CD14-positive monocyte (primary cell): ENCODE results near the gene GREB1L. TPM values are rescaled to one million over a fixed set of nuclear protein-coding genes. Genes with fewer than 3 reads are reported as not detected.

Experiments
- DNase-seq, 3 donors: peaks; one replicate each; pipeline ENCODE4 v3.0.0-alpha.2; 2011 to 2022
- H2AFZ ChIP-seq: 2 replicates; pipeline ENCODE4 v1.6.0; 2012; ENCODE audit warnings: mild to moderate bottlenecking, low read depth, low read length, inconsistent platforms; ENCODE audit not compliant: insufficient read depth, poor library complexity, severe bottlenecking
- H3K27ac ChIP-seq, 2 donors: 1 replicate in 1 of 2; 2 replicates in 1 of 2; pipeline ENCODE4 v1.5.1; 2012 to 2013; ENCODE audit warnings: low read length in 2 of 2, control low read depth in 1 of 2, inconsistent platforms in 1 of 2, low read depth in 1 of 2, mild to moderate bottlenecking in 1 of 2
- H3K27me3 ChIP-seq, 2 donors: one replicate each; pipeline versions ENCODE4 v1.6.0 to v1.6.1; 2011 to 2013; ENCODE audit warnings: low read length in 2 of 2; ENCODE audit not compliant: control insufficient read depth in 2 of 2, insufficient read depth in 2 of 2
- H3K36me3 ChIP-seq, 2 donors: replicated peaks in 1 of 2; 1 replicate in 1 of 2; 2 replicates in 1 of 2; pipeline versions ENCODE4 v1.5.1 to v1.6.1; 2012 to 2013; ENCODE audit warnings: low read length in 2 of 2, control low read depth in 1 of 2, inconsistent platforms in 1 of 2, mild to moderate bottlenecking in 1 of 2; ENCODE audit not compliant: insufficient read depth in 2 of 2, control insufficient read depth in 1 of 2
- H3K4me1 ChIP-seq, 2 donors: 1 replicate in 1 of 2; 2 replicates in 1 of 2; pipeline versions ENCODE4 v1.5.1 to v1.6.1; 2012 to 2013; ENCODE audit warnings: low read length in 2 of 2, control low read depth in 1 of 2, inconsistent platforms in 1 of 2, mild to moderate bottlenecking in 1 of 2, moderate library complexity in 1 of 2; ENCODE audit not compliant: insufficient read depth in 2 of 2, control insufficient read depth in 1 of 2
- H3K4me2 ChIP-seq: replicated peaks from 2 replicates; pipeline ENCODE3; 2012; ENCODE audit warnings: low read length, moderate library complexity, mild to moderate bottlenecking; ENCODE audit not compliant: poor library complexity, severe bottlenecking; ENCODE audit errors: extremely low read depth
- H3K4me3 ChIP-seq, 3 experiments: fragments of 200-600 bp in 1 of 3; sonication (generic) in 1 of 3; replicated peaks in 1 of 3; 1 replicate in 2 of 3; 2 replicates in 1 of 3; pipeline ENCODE4 v1.5.1; 2011 to 2013; ENCODE audit warnings: low read length in 3 of 3, mild to moderate bottlenecking in 3 of 3, control low read depth in 2 of 3, low read depth in 2 of 3, inconsistent platforms in 1 of 3, moderate library complexity in 1 of 3
- H3K79me2 ChIP-seq: 2 replicates; pipeline ENCODE4 v1.6.0; 2012; ENCODE audit warnings: mild to moderate bottlenecking, control low read depth, inconsistent platforms, low read length, moderate library complexity; ENCODE audit not compliant: insufficient read depth
- H3K9ac ChIP-seq: 2 replicates; pipeline ENCODE4 v1.6.0; 2017; ENCODE audit warnings: low read length, mild to moderate bottlenecking; ENCODE audit not compliant: insufficient read depth, poor library complexity, severe bottlenecking
- H3K9me3 ChIP-seq, 2 donors: replicated peaks in 1 of 2; 1 replicate in 1 of 2; 2 replicates in 1 of 2; pipeline versions ENCODE4 v1.5.1 to v1.6.1; 2012 to 2013; ENCODE audit warnings: low read length in 2 of 2, control low read depth in 1 of 2; ENCODE audit not compliant: control insufficient read depth in 1 of 2, insufficient read depth in 1 of 2
- H4K20me1 ChIP-seq: 2 replicates; pipeline ENCODE4 v1.6.0; 2012; ENCODE audit warnings: mild to moderate bottlenecking, low read length, control low read depth, moderate library complexity; ENCODE audit not compliant: insufficient read depth
- H3K27ac Mint-ChIP-seq, 7 donors: one replicate each; pipeline ENCODE4 v1.8.0; 2020; ENCODE audit warnings: mild to moderate bottlenecking in 7 of 7, mixed read lengths in 7 of 7, moderate library complexity in 6 of 7, inconsistent platforms in 2 of 7
- H3K27me3 Mint-ChIP-seq, 3 donors: one replicate each; pipeline ENCODE4 v1.8.0; 2021 to 2022; ENCODE audit warnings: low read depth in 3 of 3, mild to moderate bottlenecking in 3 of 3, mixed read lengths in 3 of 3, moderate library complexity in 3 of 3, inconsistent platforms in 1 of 3
- H3K36me3 Mint-ChIP-seq, 2 donors: one replicate each; pipeline ENCODE4 v1.8.0; 2020; ENCODE audit warnings: mixed read lengths in 2 of 2, inconsistent platforms in 1 of 2, mild to moderate bottlenecking in 1 of 2
- H3K4me1 Mint-ChIP-seq: one replicate; pipeline ENCODE4 v1.8.0; 2020; ENCODE audit warnings: mild to moderate bottlenecking, mixed read lengths
- H3K4me3 Mint-ChIP-seq, 2 donors: one replicate each; pipeline ENCODE4 v1.8.0; 2020; ENCODE audit warnings: mild to moderate bottlenecking in 2 of 2, mixed read lengths in 2 of 2, moderate library complexity in 1 of 2
- H3K9me3 Mint-ChIP-seq, 7 donors: one replicate each; pipeline ENCODE4 v1.8.0; 2020 to 2022; ENCODE audit warnings: mixed read lengths in 7 of 7, mild to moderate bottlenecking in 6 of 7, moderate library complexity in 6 of 7, inconsistent platforms in 2 of 7
- CTCF ChIP-seq: fragments of 200-600 bp; IDR thresholded peaks from one replicate; pipeline ENCODE4 v1.8.0; 2022; ENCODE audit warnings: antibody characterized with exemption, mild to moderate bottlenecking
- WGBS: methylation state at CpG from one replicate; pipeline ENCODE4 v1.1.5; 2013; ENCODE audit warnings: missing lambda C conversion rate; ENCODE audit not compliant: insufficient coverage; 5-methylcytosine and 5-hydroxymethylcytosine counted together
- intact Hi-C, 2 donors: fragments of 100-400 bp; cut with micrococcal nuclease; formaldehyde crosslinking; loops; one replicate each; pipeline versions ENCODE4 v1.15.0 to v1.15.1; 2023
- polyA plus RNA-seq, 3 donors: library from polyadenylated mRNA; depleted of rRNA in 1 of 3; unstranded in 2 of 3; stranded (reverse) in 1 of 3; fragments of 300-500 nt in 2 of 3; fragments of >200 nt in 1 of 3; fragmentation: Illumina TruSeq in 2 of 3; gene quantifications; 1 replicate in 2 of 3; 2 replicates in 1 of 3; pipeline ENCODE4 v1.2.3, GENCODE V29; 2012 to 2021

Gene GREB1L
- polyA plus RNA-seq, 3 donors: 0.02 to 0.03 TPM; not detected in 1

- H3K27me3 ChIP-seq: no peaks in the 10 kb centered on the region
Measured at GRCh38 chr18:21452276-21452780, 210.3 kb downstream of the GREB1L start.

GRCh38 chr18:21452796-21453510 lies 210.9 kb downstream of the GREB1L start:
- no peak overlapping the region for H3K4me3 ChIP-seq
- no CpG with 5 or more reads among the region's 4 CpGs for whole genome bisulfite sequencing

More at GRCh38 chr18:21452276-21452780, 210.3 kb downstream of the GREB1L start:
- Mint-ChIP-seq H3K4me3 (no peak overlapping the region), H3K36me3 (no peaks in the 10 kb centered on the region), H3K27ac (no peak overlapping the region), H3K4me1 (peaks cover 17% of the 10 kb centered on the region), H3K9me3 (peaks cover 0 to 6% (median 0%) of the 10 kb centered on the region in 7 donors), H3K27me3 (peaks cover 0 to 3% (median 1%) of the 10 kb centered on the region in 3 donors)
- no peak overlapping the region for H3K4me2 ChIP-seq
- DNase-seq: no peak
- H2AFZ ChIP-seq: no peak overlapping the region
- H4K20me1 ChIP-seq: no peaks in the 10 kb centered on the region
- intact Hi-C loops: no loop called here
- no peak overlapping the region for H3K9ac ChIP-seq
- no peak for TF ChIP-seq CTCF
- no peaks in the 10 kb centered on the region for H3K79me2 ChIP-seq
- H3K36me3 ChIP-seq: no peaks in the 10 kb centered on the region
- H3K27ac ChIP-seq: no peak overlapping the region
- WGBS: no CpG with 5 or more reads among the region's 2 CpGs
- H3K4me3 ChIP-seq: no peak overlapping the region
- no peaks in the 10 kb centered on the region for H3K9me3 ChIP-seq
- H3K4me1 ChIP-seq: peaks cover 0 to 3% of the 10 kb centered on the region in 2 donors

More at GRCh38 chr18:21452796-21453510, 210.9 kb downstream of the GREB1L start:
- intact Hi-C loops: no loop called here
- Histone ChIP-seq H3K36me3 (no peaks in the 10 kb centered on the region), H3K27ac (no peak overlapping the region), H3K9me3 (no peaks in the 10 kb centered on the region), H3K79me2 (no peaks in the 10 kb centered on the region), H4K20me1 (no peaks in the 10 kb centered on the region), H3K27me3 (no peaks in the 10 kb centered on the region), H3K9ac (no peak overlapping the region), H2AFZ (no peak overlapping the region), H3K4me2 (no peak overlapping the region), H3K4me1 (peaks cover 0 to 3% of the 10 kb centered on the region in 2 donors)
- Mint-ChIP-seq H3K4me3 (no peak overlapping the region), H3K27me3 (peaks cover 0 to 3% (median 1%) of the 10 kb centered on the region in 3 donors), H3K4me1 (peaks cover 17% of the 10 kb centered on the region), H3K36me3 (no peaks in the 10 kb centered on the region), H3K9me3 (peaks cover 0 to 6% (median 0%) of the 10 kb centered on the region in 7 donors), H3K27ac (no peak overlapping the region)
- no peak for DNase-seq
- TF ChIP-seq CTCF: no peak
